Hepatocyte (in vitro differentiated cells): ENCODE data around the gene NHS.

Source experiments
- CTCF ChIP-seq: fragments of 200-600 bp; sonication (generic); IDR thresholded peaks from 2 replicates; pipeline ENCODE4 v1.5.1; 2016; ENCODE audit warnings: antibody characterized with exemption, mild to moderate bottlenecking; ENCODE audit not compliant: poor library complexity
- EZH2phosphoT487 ChIP-seq: fragments of 200-600 bp; sonication (generic); IDR thresholded peaks from one replicate; pipeline ENCODE4 v1.6.1; 2018; ENCODE audit warnings: antibody characterized with exemption, mild to moderate bottlenecking, low read depth, moderate library complexity; ENCODE audit not compliant: unreplicated experiment, severe bottlenecking

- TF ChIP-seq CTCF (no peak), EZH2phosphoT487 (no peak)
Measured at GRCh38 chrX:17397074-17397473, 22.1 kb downstream of the NHS start.
